ENCODE measurements around the gene ADGRB3. TPM values are rescaled to one million over a fixed set of nuclear protein-coding genes. Genes with fewer than 3 reads are reported as not detected.
"Not testable (repeated sequence)": the region's sequence is repeated elsewhere in the genome, so short reads cannot be mapped to it uniquely, and the experiment has no call there.

Gene ADGRB3
- total and polyA plus RNA-seq, 10 donors: 0.09 to 4.1 (median 1.1) TPM

DNA sequence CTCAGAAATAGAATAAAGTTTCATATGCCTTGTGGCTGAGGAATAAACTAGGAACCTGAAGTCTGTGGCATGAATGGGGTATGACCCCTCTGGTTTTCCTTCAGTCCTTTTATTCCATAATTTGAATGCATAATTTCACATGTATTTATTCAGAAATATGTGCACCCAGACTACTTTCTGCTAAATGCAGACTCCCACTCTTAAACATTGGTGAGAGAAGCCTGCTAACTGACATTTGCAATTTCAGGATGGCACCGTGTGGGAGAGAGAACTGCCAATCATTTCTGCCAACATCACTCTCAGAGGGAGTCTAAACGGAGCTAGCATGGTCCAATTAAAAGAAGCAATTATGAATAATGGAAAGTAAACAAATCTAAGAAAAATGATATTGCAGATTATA lies 141.3 kb downstream of the ADGRB3 start:
- Histone ChIP-seq H3K27ac (no peak overlapping the region), H3K36me3 (no peaks in the 10 kb centered on the region), H3K4me1 (no peaks in the 10 kb centered on the region), H3K27me3 (replicated peaks in 1 of 7) (no peaks in the 10 kb centered on the region), H3K4me3 (no peak overlapping the region), H3K9me3 (no peaks in the 10 kb centered on the region)
- TF ChIP-seq POLR2A (IDR thresholded peaks at IDR 0.05): no peak
- TF ChIP-seq POLR2AphosphoS5 (IDR thresholded peaks at IDR 0.05): no peak
- TF ChIP-seq, protein P1, sequence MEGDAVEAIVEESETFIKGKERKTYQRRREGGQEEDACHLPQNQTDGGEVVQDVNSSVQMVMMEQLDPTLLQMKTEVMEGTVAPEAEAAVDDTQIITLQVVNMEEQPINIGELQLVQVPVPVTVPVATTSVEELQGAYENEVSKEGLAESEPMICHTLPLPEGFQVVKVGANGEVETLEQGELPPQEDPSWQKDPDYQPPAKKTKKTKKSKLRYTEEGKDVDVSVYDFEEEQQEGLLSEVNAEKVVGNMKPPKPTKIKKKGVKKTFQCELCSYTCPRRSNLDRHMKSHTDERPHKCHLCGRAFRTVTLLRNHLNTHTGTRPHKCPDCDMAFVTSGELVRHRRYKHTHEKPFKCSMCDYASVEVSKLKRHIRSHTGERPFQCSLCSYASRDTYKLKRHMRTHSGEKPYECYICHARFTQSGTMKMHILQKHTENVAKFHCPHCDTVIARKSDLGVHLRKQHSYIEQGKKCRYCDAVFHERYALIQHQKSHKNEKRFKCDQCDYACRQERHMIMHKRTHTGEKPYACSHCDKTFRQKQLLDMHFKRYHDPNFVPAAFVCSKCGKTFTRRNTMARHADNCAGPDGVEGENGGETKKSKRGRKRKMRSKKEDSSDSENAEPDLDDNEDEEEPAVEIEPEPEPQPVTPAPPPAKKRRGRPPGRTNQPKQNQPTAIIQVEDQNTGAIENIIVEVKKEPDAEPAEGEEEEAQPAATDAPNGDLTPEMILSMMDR (IDR thresholded peaks at IDR 0.05 in 8 of 11, conservative IDR thresholded peaks at IDR 0.05 in 3 of 11): no peak
- intact Hi-C loops (cut with DNase I; ENCODE audit: low total_unique reads): no loop called here
- WGBS, 5 donors: 65 to 81% (median 69%) methylated on average over 2 of the region's 2 CpGs
- no peak for DNase-seq

GRCh38 chr6:68777956-68778355 lies 142.9 kb downstream of the ADGRB3 start:
- Histone ChIP-seq H3K4me3 (no peak overlapping the region), H3K36me3 (no peaks in the 10 kb centered on the region), H3K4me1 (no peaks in the 10 kb centered on the region), H3K27ac (no peak overlapping the region), H3K9me3 (no peaks in the 10 kb centered on the region), H3K27me3 (replicated peaks in 1 of 7) (no peaks in the 10 kb centered on the region)
- TF ChIP-seq, protein P1 (IDR thresholded peaks at IDR 0.05 in 8 of 11, conservative IDR thresholded peaks at IDR 0.05 in 3 of 11): no peak
- TF ChIP-seq POLR2A (IDR thresholded peaks at IDR 0.05) (no peak), POLR2AphosphoS5 (IDR thresholded peaks at IDR 0.05) (no peak)
- intact Hi-C loops (cut with DNase I; ENCODE audit: low total_unique reads): no loop called here
- no peak for DNase-seq

DNA sequence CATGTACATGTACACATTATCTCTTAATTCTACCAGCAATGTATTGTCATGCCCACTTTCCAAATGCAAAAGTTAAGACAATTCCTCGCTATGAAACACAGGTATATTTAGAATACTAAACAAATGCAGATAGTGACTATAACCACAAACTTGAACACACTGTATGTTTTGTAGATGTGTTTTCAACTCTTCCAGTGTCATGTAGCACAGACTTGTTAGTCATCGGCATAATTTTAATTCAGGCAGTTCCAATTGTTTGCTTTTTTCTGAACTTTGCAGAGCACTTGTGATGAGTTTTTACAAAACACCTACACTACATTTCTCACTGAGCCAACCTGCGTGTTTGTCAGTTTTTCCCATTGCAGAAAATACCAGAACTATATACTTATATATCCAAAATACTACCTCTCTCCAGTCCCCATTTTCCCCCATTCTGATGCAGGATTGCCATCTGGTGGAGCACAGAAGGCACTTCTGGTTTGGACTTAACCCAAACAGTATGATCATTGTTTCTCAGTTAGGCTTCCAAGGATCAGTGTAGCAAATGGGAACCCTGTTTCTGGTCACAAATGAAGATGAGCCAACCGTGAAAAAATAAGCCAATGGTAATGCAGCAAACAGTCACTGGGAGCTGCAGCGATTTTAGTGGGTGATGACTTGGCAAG lies 143.4 kb downstream of the ADGRB3 start:
- H3K36me3 ChIP-seq: no peaks in the 10 kb centered on the region
- H3K27me3 ChIP-seq (replicated peaks in 1 of 7): no peaks in the 10 kb centered on the region
- intact Hi-C loops (cut with DNase I; ENCODE audit: low total_unique reads): no loop called here
- DNase-seq: no peak
- H3K4me3 ChIP-seq: no peak overlapping the region
- WGBS, 5 donors: 44 to 54% (median 49%) methylated on average over 5 of the region's 5 CpGs
- H3K27ac ChIP-seq: no peak overlapping the region
- no peaks in the 10 kb centered on the region for H3K9me3 ChIP-seq
- TF ChIP-seq, protein P1 (IDR thresholded peaks at IDR 0.05 in 8 of 11, conservative IDR thresholded peaks at IDR 0.05 in 3 of 11): peak in 6 of 11 experiments; percentile 12 to 49 (median 29)
- TF ChIP-seq POLR2AphosphoS5 (IDR thresholded peaks at IDR 0.05): no peak
- no peak for TF ChIP-seq POLR2A (IDR thresholded peaks at IDR 0.05)
- no peaks in the 10 kb centered on the region for H3K4me1 ChIP-seq

DNA sequence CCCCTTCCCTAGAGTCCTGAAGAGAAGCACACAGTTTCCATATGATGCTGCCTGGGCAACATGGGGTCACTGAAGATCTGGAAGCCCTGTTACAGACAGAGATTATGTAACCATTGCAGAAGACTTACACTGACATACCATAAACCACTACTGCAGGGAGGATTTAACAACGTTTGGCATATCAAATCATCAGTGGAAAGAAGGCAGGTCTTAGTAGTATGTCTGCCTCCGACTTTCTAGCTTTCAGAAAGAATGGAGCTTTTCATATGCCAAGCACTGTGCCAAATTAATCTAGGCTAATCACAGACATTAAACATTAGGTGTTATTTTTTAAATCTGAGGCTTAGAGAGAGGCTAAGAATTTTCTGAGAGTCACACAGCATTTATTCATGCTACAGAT lies 144.3 kb downstream of the ADGRB3 start:
- 29 to 66% (median 53%) methylated on average over 2 of the region's 2 CpGs for WGBS, 5 donors
- Histone ChIP-seq H3K4me1 (no peaks in the 10 kb centered on the region), H3K4me3 (no peak overlapping the region), H3K36me3 (no peaks in the 10 kb centered on the region), H3K27ac (no peak overlapping the region), H3K9me3 (no peaks in the 10 kb centered on the region), H3K27me3 (replicated peaks in 1 of 7) (no peaks in the 10 kb centered on the region)
- TF ChIP-seq POLR2AphosphoS5 (IDR thresholded peaks at IDR 0.05) (no peak), POLR2A (IDR thresholded peaks at IDR 0.05) (no peak)
- TF ChIP-seq, protein P1 (IDR thresholded peaks at IDR 0.05 in 8 of 11, conservative IDR thresholded peaks at IDR 0.05 in 3 of 11): no peak
- intact Hi-C loops (cut with DNase I; ENCODE audit: low total_unique reads): no loop called here
- DNase-seq: no peak

DNA sequence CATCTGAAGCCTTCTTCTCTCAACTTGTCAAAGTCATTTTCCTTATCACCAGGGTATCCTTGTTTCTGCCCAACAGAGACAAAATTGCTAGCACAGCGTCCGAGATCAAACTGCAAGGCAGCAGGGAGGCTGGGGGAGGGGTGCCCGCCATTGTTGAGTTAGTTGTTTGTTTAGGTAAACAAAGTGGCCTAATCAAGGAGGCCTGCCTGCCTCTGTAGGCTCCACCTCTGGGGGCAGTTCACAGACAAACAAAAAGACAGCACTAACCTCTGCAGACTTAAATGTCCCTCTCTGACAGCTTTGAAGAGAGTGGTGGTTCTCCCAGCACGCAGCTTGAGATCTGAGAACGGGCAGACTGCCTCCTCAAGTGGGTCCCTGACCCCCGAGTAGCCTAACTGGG lies 155.0 kb downstream of the ADGRB3 start:
- H3K36me3 ChIP-seq; H3K9me3 ChIP-seq; H3K4me3 ChIP-seq; DNase-seq; H3K4me1 ChIP-seq; H3K27ac ChIP-seq; H3K27me3 ChIP-seq (replicated peaks in 1 of 7); intact Hi-C loops (cut with DNase I; ENCODE audit: low total_unique reads): not testable (repeated sequence)
- 77 to 86% (median 80%) methylated on average over 3 to 6 of the region's 6 CpGs for WGBS, 5 donors

GRCh38 chr6:68814976-68815375 lies 179.9 kb downstream of the ADGRB3 start:
- H3K9me3 ChIP-seq; DNase-seq; H3K27ac ChIP-seq; H3K4me1 ChIP-seq; H3K36me3 ChIP-seq; intact Hi-C loops (cut with DNase I; ENCODE audit: low total_unique reads); H3K27me3 ChIP-seq (replicated peaks in 1 of 7); H3K4me3 ChIP-seq: not testable (repeated sequence)
- 71 to 82% (median 81%) methylated on average over 5 of the region's 5 CpGs for WGBS, 5 donors

All from spleen (tissue), 11 donors.